Spleen (tissue), 7 donors: ENCODE measurements around the gene ACHE.
"Not testable (repeated sequence)": the region's sequence is repeated elsewhere in the genome, so short reads cannot be mapped to it uniquely, and the experiment has no call there.

ENCODE experiments used
- POLR2A ChIP-seq, 3 donors: fragments of 450-650 bp; IDR thresholded peaks; one replicate each; pipeline ENCODE4 v1.5.1; 2017; ENCODE audit warnings: antibody characterized with exemption in 3 of 3, mild to moderate bottlenecking in 1 of 3
- POLR2AphosphoS5 ChIP-seq, 3 donors: sonication (generic); formaldehyde crosslinking; IDR thresholded peaks; one replicate each; pipeline ENCODE4 v1.5.1; 2017; ENCODE audit warnings: antibody characterized with exemption in 3 of 3
- TF ChIP-seq, protein P1 (sequence below), 11 experiments: fragments of 200-600 bp in 7 of 11; fragments of 450-650 bp in 4 of 11; sonication (generic) in 4 of 11; IDR thresholded peaks in 8 of 11; conservative IDR thresholded peaks in 3 of 11; 1 replicate in 7 of 11; 2 replicates in 4 of 11; pipeline versions ENCODE4 v1.4.0 to v1.8.0; 2016 to 2021; ENCODE audit warnings: antibody characterized with exemption in 11 of 11, inconsistent platforms in 4 of 11, mild to moderate bottlenecking in 1 of 11
- donor health status: DM: no; HTN: no; CAD: no; lungs with moderate emphysema.
- donor health status: DM: no; HTN: no; CAD: no.
- donor health status: DM: no; HTN: no; CAD: no.

GRCh38 chr7:100919335-100919734, 23.6 kb upstream of the ACHE start:
- TF ChIP-seq, protein P1, sequence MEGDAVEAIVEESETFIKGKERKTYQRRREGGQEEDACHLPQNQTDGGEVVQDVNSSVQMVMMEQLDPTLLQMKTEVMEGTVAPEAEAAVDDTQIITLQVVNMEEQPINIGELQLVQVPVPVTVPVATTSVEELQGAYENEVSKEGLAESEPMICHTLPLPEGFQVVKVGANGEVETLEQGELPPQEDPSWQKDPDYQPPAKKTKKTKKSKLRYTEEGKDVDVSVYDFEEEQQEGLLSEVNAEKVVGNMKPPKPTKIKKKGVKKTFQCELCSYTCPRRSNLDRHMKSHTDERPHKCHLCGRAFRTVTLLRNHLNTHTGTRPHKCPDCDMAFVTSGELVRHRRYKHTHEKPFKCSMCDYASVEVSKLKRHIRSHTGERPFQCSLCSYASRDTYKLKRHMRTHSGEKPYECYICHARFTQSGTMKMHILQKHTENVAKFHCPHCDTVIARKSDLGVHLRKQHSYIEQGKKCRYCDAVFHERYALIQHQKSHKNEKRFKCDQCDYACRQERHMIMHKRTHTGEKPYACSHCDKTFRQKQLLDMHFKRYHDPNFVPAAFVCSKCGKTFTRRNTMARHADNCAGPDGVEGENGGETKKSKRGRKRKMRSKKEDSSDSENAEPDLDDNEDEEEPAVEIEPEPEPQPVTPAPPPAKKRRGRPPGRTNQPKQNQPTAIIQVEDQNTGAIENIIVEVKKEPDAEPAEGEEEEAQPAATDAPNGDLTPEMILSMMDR (IDR thresholded peaks at IDR 0.05 in 8 of 11, conservative IDR thresholded peaks at IDR 0.05 in 3 of 11) = not testable (repeated sequence)
- not testable (repeated sequence) for TF ChIP-seq POLR2AphosphoS5, POLR2A (IDR thresholded peaks at IDR 0.05)
